Central memory CD8-positive, alpha-beta T cell (primary cell): ENCODE results near the gene CCNL2.
"Not testable (repeated sequence)": the region's sequence is repeated elsewhere in the genome, so short reads cannot be mapped to it uniquely, and the experiment has no call there.

Source experiments
- ATAC-seq: fragments of 150-1000 bp; cut with Tn5 transposase; replicated peaks from 2 replicates; pipeline ENCODE4 v1.10.0; 2022; ENCODE audit warnings: mild to moderate bottlenecking, moderate FRiP score, moderate number of reproducible peaks; ENCODE audit not compliant: poor library complexity, severe bottlenecking; ENCODE audit errors: extremely low read depth
- DNase-seq, 2 donors: peaks; one replicate each; pipeline ENCODE4 v3.0.0; 2021; ENCODE audit warnings: low spot score in 2 of 2
- H3K27ac Mint-ChIP-seq: one replicate; pipeline ENCODE4 v1.8.0; 2022; ENCODE audit warnings: low read depth, mild to moderate bottlenecking, moderate library complexity, mixed read lengths
- H3K27me3 Mint-ChIP-seq: one replicate; pipeline ENCODE4 v1.8.0; 2022; ENCODE audit warnings: mixed read lengths
- H3K36me3 Mint-ChIP-seq: one replicate; pipeline ENCODE4 v1.8.0; 2022; ENCODE audit warnings: mild to moderate bottlenecking, moderate library complexity, mixed read lengths; ENCODE audit not compliant: insufficient read depth
- H3K4me1 Mint-ChIP-seq: one replicate; pipeline ENCODE4 v1.8.0; 2022; ENCODE audit warnings: mixed read lengths
- H3K4me3 Mint-ChIP-seq: one replicate; pipeline ENCODE4 v1.8.0; 2022; ENCODE audit warnings: mild to moderate bottlenecking, moderate library complexity, mixed read lengths
- H3K9me3 Mint-ChIP-seq: one replicate; pipeline ENCODE4 v1.8.0; 2022; ENCODE audit warnings: mixed read lengths

Gene CCNL2

DNA sequence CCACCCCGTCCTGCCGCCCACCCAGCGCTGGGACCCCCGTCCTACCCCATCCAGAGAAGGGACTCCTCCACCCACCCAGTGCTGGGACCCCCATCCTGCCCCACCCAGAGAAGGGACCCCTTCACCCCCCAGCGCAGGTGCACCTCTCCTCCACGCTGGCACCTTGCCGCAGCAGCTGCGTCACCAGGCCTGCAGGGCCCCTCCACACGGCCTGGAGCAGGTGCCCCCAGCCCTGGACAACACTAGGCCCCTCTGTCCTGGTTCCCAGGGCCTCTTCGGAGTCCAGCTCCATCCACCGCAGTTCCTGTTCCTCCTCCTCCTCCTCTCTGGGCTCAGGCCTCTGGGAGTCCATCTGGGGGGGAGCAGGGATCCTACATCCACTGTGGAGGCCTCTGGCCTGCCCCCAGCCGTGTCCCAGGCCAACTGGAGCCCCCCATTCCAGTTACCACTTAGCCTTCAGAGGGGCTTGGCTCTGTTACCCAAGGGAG is 21.6 kb upstream of the CCNL2 start:
- Mint-ChIP-seq H3K27ac (no peak overlapping the region), H3K27me3 (peaks cover 29% of the 10 kb centered on the region), H3K9me3 (no peaks in the 10 kb centered on the region), H3K4me1 (no peaks in the 10 kb centered on the region), H3K4me3 (no peak overlapping the region), H3K36me3 (no peaks in the 10 kb centered on the region)
- ATAC-seq: no peak
- DNase-seq: no peak

DNA sequence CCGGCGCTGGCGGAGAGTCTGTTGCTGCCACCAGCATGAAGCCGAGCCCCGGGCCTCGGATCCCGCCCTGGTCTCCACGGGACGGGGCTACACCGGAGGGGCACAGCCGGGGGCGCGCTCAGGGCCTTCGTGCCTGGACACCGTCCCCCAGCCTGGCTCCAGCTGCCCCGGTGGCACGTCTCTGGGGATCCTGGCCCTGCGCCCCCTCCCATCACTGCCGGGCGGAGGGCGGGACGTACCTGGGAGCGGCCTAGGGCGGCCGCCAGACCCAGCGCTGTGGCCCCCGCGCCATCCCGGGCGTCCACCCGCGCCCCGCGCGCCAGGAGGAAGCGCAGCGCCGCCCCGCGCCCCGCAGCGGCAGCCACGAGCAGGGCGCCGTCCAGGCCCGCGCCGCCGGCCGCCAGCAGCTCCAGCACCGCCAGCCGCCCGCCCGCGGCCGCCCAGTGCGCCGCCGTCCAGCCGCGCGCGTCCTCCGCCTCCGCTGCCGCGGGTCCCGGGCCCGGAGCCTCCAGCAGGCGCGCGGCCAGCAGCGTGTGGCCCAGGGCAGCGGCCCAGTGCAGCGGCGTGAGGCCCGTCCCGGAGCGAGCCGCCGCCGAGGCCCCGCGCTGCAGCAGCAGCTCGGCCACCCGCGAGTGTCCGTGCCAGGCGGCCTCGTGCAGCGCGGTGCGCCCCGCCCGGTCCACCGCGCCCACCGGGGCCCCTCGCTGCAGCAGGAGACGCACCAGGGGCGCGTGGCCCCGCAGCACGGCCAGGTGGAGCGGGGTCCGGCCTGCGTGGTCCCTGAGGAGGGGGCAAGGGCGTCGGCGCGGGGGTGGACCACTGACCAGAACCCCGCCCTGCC is 20.9 kb upstream of the CCNL2 start:
- Mint-ChIP-seq H3K36me3 (no peaks in the 10 kb centered on the region), H3K27me3 (peaks cover 27% of the 10 kb centered on the region), H3K4me1 (no peaks in the 10 kb centered on the region), H3K4me3 (no peak overlapping the region), H3K9me3 (no peaks in the 10 kb centered on the region), H3K27ac (no peak overlapping the region)
- no peak for ATAC-seq
- no peak for DNase-seq

DNA sequence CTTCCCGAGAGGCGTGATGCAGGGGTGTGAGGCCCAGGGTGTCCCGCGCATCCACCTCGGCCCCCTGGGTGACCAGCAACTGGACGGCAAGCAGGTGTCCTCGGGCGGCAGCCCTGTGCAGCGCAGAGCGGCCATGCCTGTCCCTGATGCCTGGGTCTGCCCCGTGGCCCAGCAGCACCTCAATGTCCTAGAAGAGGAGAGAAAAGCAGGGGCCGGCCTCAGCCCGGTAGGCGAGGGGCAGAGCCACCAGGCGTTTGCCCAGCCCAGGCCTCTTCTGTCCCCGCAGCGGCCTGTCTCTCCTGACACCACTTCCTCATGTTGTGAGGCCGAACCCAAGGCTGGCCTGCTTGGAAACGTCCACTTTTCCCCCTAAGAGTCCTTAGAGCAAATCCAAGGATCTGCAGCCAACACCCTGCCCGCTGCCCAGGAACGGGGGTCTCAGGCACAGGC is 20.3 kb upstream of the CCNL2 start:
- H3K36me3 Mint-ChIP-seq: no peaks in the 10 kb centered on the region
- no peak overlapping the region for H3K4me3 Mint-ChIP-seq
- ATAC-seq (no peak), DNase-seq (no peak)
- H3K9me3 Mint-ChIP-seq: no peaks in the 10 kb centered on the region
- H3K27me3 Mint-ChIP-seq: peaks cover 21% of the 10 kb centered on the region
- no peak overlapping the region for H3K27ac Mint-ChIP-seq
- H3K4me1 Mint-ChIP-seq: no peaks in the 10 kb centered on the region

DNA sequence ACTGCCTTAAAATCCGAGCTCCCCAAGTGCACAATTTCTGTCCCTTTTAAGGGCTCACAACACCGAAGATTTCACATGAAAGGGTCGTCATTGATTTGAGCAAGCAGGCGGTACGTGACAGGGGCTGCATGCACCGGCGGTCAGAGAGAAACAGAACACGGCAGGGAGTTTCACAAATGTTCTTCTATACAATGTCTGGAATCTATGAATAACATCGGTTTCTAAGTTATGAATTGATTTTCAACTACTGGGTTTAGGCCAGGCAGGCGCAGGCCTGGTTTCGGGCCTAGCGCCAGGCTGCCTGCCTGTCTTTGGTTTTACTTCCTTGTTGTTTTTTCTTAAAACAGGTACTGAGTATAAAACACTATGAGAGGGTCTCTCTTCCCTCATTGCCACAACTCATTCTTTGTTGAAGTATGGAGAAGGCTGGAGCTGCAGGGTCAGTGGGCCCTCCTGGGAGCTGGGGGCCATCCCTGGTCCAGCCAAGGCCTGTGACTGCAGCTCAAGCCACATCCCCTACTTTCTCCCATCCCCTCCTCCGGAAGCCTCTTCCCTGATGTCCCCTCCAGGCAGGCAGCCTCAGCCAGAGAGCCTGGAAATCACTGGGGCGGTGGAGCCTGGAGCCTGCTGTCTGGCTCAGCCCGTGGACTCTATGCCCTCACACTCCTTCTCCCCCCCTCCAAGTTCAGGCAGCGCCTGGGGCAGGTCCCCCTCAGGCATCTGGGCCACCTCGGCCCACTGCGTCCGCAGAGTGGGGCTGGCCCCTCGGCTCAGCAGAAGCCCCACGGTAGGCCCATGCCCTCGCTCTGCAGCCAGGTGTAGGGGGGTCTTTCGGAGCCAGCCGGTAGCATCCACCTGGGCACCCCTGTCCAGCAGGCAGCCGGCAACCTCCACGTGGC is 19.6 kb upstream of the CCNL2 start:
- no peak overlapping the region for H3K4me3 Mint-ChIP-seq
- H3K9me3 Mint-ChIP-seq: no peaks in the 10 kb centered on the region
- no peak overlapping the region for H3K27ac Mint-ChIP-seq
- ATAC-seq: no peak
- DNase-seq: no peak
- H3K27me3 Mint-ChIP-seq: peaks cover 17% of the 10 kb centered on the region
- H3K4me1 Mint-ChIP-seq: no peaks in the 10 kb centered on the region
- no peaks in the 10 kb centered on the region for H3K36me3 Mint-ChIP-seq

DNA sequence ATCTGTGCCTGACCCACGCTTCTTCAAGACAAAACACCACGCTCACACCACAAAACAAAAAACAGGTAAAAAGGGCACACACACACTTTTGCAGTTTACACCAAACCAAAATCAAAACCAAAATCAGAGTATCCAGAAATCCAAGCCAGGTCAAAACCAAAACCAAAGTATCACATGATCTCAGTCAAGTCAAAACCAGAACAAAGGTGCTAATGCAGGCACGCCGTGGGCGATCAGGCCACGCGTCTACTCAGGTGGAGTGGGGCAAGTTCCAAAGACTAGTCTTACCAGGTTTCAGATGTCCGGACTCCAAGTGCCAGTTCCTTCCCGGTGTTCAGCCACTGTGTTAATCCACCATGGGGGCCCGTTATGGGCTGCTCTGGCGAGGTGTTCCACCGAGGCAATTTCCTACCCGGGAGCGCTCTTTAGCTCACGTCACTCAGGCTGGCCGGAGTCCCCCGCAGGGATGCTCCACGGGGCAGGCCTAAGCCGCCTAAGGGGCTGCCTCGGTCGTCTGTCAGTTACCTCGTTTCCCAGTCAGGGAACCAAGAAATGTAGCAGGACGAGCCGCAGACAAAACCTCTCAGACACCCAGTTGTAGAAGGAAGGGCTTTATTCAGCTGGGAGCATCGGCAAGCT is 18.8 kb upstream of the CCNL2 start:
- H3K36me3 Mint-ChIP-seq, H3K4me3 Mint-ChIP-seq, ATAC-seq, H3K9me3 Mint-ChIP-seq, H3K27ac Mint-ChIP-seq, H3K4me1 Mint-ChIP-seq, DNase-seq: not testable (repeated sequence)
- H3K27me3 Mint-ChIP-seq: peaks cover 11% of the 10 kb centered on the region

DNA sequence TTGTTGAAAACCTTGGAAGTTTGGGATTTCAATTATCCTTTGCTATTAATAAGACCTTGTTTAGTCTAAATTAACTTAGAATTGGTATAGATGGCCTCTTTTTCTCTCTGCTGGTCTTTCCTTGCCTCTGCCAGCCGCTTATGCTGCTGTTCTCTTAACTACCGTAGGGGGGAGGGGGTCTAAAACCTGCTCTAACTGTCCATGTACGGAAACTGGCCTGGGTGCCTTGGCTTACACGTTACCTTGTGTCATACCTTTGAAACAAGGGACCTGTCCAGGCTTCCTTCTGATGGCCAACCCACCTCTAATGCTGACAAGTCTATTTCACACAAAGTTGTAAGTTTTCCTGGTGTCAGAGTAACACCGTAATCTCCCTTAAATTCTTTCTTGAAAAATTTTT is 18.3 kb upstream of the CCNL2 start:
- not testable (repeated sequence) for H3K4me1 Mint-ChIP-seq, H3K27ac Mint-ChIP-seq, H3K9me3 Mint-ChIP-seq, H3K4me3 Mint-ChIP-seq, H3K27me3 Mint-ChIP-seq, ATAC-seq, H3K36me3 Mint-ChIP-seq, DNase-seq

DNA sequence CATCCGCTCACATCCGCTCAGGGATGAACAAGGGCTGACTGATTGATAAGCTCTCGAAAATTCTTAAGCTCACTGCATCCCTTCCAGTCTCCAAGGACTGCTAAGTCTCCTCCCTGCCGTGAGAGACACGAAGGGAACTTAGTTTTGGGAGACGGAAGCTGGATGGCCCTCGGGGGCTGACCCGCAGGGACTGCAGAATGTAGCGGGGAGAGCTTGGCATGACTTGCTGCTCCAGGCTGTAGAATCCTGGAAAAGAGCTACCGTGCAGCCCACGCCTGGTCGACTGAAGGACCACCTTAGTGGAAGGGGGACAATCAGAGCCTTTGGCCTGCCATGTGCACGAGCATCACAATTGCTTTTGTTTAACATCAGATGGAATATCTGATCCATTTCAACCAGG is 16.6 kb upstream of the CCNL2 start:
- Mint-ChIP-seq H3K4me1 (no peaks in the 10 kb centered on the region), H3K27ac (no peak overlapping the region), H3K9me3 (no peaks in the 10 kb centered on the region), H3K27me3 (no peaks in the 10 kb centered on the region), H3K36me3 (peaks cover 2% of the 10 kb centered on the region), H3K4me3 (no peak overlapping the region)
- no peak for ATAC-seq
- no peak for DNase-seq

DNA sequence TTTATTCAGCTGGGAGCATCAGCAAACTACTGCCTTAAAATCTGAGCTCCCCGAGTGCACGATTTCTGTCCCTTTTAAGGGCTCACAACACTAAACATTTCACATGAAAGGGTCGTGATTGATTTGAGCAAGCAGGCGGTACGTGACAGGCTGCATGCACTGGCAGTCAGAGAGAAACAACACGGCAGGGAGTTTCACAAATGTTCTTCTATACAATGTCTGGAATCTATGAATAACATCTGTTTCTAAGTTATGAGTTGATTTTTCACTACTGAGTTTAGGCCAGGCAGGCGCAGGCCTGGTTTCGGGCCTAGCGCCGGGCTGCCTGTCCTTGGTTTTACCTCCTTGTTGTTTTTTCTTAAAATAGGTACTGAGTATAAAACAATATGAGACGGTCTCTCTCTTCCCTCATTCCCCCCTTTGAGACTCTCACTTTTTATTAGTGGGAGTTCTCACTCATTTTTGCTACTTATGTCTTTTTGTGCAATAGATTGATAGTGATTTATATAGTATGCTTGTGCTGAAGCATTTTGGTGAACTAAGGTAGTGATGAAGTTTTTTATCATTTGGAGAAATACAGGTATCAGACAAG is 13.3 kb upstream of the CCNL2 start:
- not testable (repeated sequence) for H3K36me3 Mint-ChIP-seq, DNase-seq, H3K27ac Mint-ChIP-seq, H3K9me3 Mint-ChIP-seq, H3K4me1 Mint-ChIP-seq, H3K4me3 Mint-ChIP-seq, ATAC-seq, H3K27me3 Mint-ChIP-seq

DNA sequence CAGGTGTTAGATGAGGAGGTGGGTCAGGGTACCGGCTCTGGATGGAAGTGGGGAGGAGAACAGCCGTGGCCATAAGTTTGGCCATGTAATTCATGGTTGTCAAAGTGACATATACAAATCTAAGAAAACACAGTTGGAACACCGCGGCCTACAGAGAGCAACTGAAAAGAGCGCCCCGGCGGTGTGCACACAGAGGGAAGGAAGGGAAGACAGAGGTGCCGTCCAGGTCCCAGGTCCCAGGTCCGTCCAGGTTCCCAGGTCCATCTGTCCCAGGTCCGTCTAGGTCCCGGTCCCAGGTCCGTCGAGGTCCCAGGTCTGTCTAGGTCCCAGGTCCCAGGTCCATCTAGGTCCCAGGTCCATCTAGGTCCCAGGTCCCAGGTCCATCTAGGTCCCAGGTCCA is 12.5 kb upstream of the CCNL2 start:
- H3K27me3 Mint-ChIP-seq: no peaks in the 10 kb centered on the region
- ATAC-seq (no peak), DNase-seq (no peak)
- H3K36me3 Mint-ChIP-seq: peaks cover 11% of the 10 kb centered on the region
- H3K4me1 Mint-ChIP-seq: peaks cover 6% of the 10 kb centered on the region
- peak overlapping the region; percentile 76 for H3K27ac Mint-ChIP-seq
- H3K9me3 Mint-ChIP-seq: no peaks in the 10 kb centered on the region
- H3K4me3 Mint-ChIP-seq: no peak overlapping the region

DNA sequence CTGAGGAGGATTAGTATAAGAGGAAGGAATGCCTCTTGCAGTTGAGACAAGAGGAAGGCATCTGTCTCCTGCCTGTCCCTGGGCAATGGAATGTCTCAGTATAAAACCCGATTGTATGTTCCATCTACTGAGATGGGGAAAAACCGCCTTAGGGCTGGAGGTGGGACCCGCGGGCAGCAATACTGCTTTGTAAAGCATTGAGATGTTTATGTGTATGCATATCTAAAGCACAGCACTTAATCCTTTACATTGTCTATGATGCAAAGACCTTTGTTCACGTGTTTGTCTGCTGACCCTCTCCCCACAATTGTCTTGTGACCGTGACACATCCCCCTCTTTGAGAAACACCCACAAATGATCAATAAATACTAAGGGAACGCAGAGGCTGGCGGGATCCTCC is 11.1 kb upstream of the CCNL2 start:
- not testable (repeated sequence) for H3K27me3 Mint-ChIP-seq, ATAC-seq, H3K27ac Mint-ChIP-seq, H3K4me3 Mint-ChIP-seq, H3K9me3 Mint-ChIP-seq, DNase-seq
- Mint-ChIP-seq H3K4me1 (peaks cover 16% of the 10 kb centered on the region), H3K36me3 (peaks cover 19% of the 10 kb centered on the region)

DNA sequence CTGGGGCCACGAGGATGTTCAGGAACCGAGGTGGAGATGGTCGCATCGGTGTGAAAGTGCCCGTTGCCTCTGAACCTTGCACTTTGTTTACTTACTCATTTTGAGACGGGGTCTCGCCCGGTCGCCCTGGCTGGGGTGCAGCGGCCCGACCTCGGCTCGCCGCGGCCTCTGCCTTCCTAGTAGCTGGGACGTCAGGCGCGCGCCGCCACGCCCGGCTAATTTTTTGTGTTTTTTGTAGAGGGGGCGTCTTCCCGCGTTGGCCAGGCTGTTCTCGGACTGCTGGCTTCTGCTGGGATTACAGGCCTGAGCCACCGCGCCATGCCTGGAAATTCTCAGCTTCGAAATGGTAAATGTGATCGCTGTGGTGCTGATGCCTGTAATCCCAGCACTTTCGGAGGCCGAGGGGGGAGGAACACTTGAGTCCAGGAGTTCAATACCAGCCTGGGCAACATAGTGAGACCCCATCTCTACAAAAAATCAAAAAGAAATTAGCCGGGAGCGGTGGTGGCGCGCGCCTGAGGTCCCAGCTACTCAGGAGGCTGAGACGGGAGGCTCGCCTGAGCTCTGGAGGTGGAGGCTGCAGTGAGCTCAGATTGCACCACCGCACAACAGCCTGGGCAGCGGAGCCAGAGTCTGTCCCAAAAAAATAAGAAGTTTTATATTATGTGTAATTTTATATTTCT is 8.6 kb upstream of the CCNL2 start:
- peak; percentile 38 for ATAC-seq
- Mint-ChIP-seq H3K36me3 (peaks cover 38% of the 10 kb centered on the region), H3K27me3 (no peaks in the 10 kb centered on the region), H3K27ac (peak overlapping the region; percentile 92), H3K4me3 (peak overlapping the region; percentile 90), H3K4me1 (peaks cover 23% of the 10 kb centered on the region), H3K9me3 (no peaks in the 10 kb centered on the region)
- DNase-seq: no peak
